WTC11 (cell line): Measurements from ENCODE around the gene TMEM212. TPM values are rescaled to one million over a fixed set of nuclear protein-coding genes. Genes with fewer than 3 reads are reported as not detected.

Experiments
- ATAC-seq: fragments of 200-7000 bp; cut with Tn5 transposase; 2 replicates; pipeline ENCODE4 v1.10.0; 2021; ENCODE audit warnings: mild to moderate bottlenecking, moderate library complexity
- CTCF ChIA-PET: fragments of 300-600 bp; sonication (Branson Sonifier 250); formaldehyde crosslinking; loops from one replicate; lab custom pipeline; 2021; ENCODE audit warnings: antibody characterized with exemption; lab: Charles Lee
- POLR2A ChIA-PET: fragments of 350-600 bp; sonication (Branson Sonifier 250); formaldehyde crosslinking; loops from one replicate; lab custom pipeline; 2021; ENCODE audit warnings: antibody characterized with exemption; lab: Charles Lee
- DNase-seq: peaks from one replicate; pipeline ENCODE4 v3.0.0; 2021; ENCODE audit warnings: low spot score
- H3K27ac Mint-ChIP-seq: 2 replicates; pipeline ENCODE4 v1.8.0; 2021; ENCODE audit warnings: mixed read lengths
- H3K27me3 Mint-ChIP-seq: 2 replicates; pipeline ENCODE4 v1.8.0; 2021; ENCODE audit warnings: low read depth, mild to moderate bottlenecking, moderate library complexity, mixed read lengths
- H3K36me3 Mint-ChIP-seq: 2 replicates; pipeline ENCODE4 v1.8.0; 2021; ENCODE audit warnings: mixed read lengths
- H3K4me1 Mint-ChIP-seq: 2 replicates; pipeline ENCODE4 v1.8.0; 2022; ENCODE audit warnings: mixed read lengths
- H3K4me3 Mint-ChIP-seq: 2 replicates; pipeline ENCODE4 v1.8.0; 2021; ENCODE audit warnings: mild to moderate bottlenecking, moderate library complexity, mixed read lengths
- H3K9me3 Mint-ChIP-seq: 2 replicates; pipeline ENCODE4 v1.8.0; 2021; ENCODE audit warnings: mixed read lengths
- ATF1 ChIP-seq: sonication (generic); formaldehyde crosslinking; IDR thresholded peaks from 2 replicates; pipeline ENCODE4 v1.8.1; 2023; ENCODE audit warnings: mild to moderate bottlenecking, moderate library complexity, missing genetic modification reagents
- CREB1 ChIP-seq: sonication (generic); formaldehyde crosslinking; IDR thresholded peaks from 2 replicates; pipeline ENCODE4 v1.8.0; 2023; ENCODE audit warnings: mild to moderate bottlenecking, missing genetic modification reagents
- GABPB1 ChIP-seq: sonication (generic); formaldehyde crosslinking; IDR thresholded peaks from 2 replicates; pipeline ENCODE4 v1.8.1; 2023; ENCODE audit warnings: mild to moderate bottlenecking, missing genetic modification reagents
- TEAD1 ChIP-seq: sonication (generic); formaldehyde crosslinking; IDR thresholded peaks from 2 replicates; pipeline ENCODE4 v1.8.0; 2022; ENCODE audit warnings: mild to moderate bottlenecking, missing genetic modification reagents
- TEAD4 ChIP-seq: sonication (generic); formaldehyde crosslinking; IDR thresholded peaks from 2 replicates; pipeline ENCODE4 v1.8.0; 2022; ENCODE audit warnings: mild to moderate bottlenecking, missing genetic modification reagents
- ZNF121 ChIP-seq: sonication (generic); formaldehyde crosslinking; IDR thresholded peaks from 2 replicates; pipeline ENCODE4 v1.8.0; 2023; ENCODE audit warnings: missing genetic modification reagents
- total RNA-seq: library from RNA; stranded (reverse); gene quantifications from 3 replicates; pipeline ENCODE4 v1.2.3, GENCODE V29; 2021
- TF ChIP-seq, protein P1 (sequence below): sonication (generic); formaldehyde crosslinking; IDR thresholded peaks from 2 replicates; pipeline ENCODE4 v1.8.0; 2023; ENCODE audit warnings: missing genetic modification reagents, mild to moderate bottlenecking, borderline replicate concordance
- TF ChIP-seq, protein P2 (sequence below): fragments of 250-450 bp; sonication (Bioruptor Pico); IDR thresholded peaks from 2 replicates; pipeline ENCODE4 v1.9.0; 2021; ENCODE audit warnings: mild to moderate bottlenecking, borderline replicate concordance
- TF ChIP-seq, protein P3 (sequence below): sonication (generic); formaldehyde crosslinking; IDR thresholded peaks from 2 replicates; pipeline ENCODE4 v1.8.0; 2022; ENCODE audit warnings: mild to moderate bottlenecking, missing genetic modification reagents
- TF ChIP-seq, protein P4 (sequence below): sonication (generic); formaldehyde crosslinking; IDR thresholded peaks from 2 replicates; pipeline ENCODE4 v1.8.1; 2022; ENCODE audit warnings: mild to moderate bottlenecking, missing genetic modification reagents, moderate library complexity, borderline replicate concordance
- TF ChIP-seq, protein P5 (sequence below): sonication (generic); formaldehyde crosslinking; IDR thresholded peaks from 2 replicates; pipeline ENCODE4 v1.8.1; 2022; ENCODE audit warnings: mild to moderate bottlenecking, moderate library complexity, missing genetic modification reagents
- TF ChIP-seq, protein P6 (sequence below): sonication (generic); formaldehyde crosslinking; conservative IDR thresholded peaks from 2 replicates; pipeline ENCODE4 v1.8.1; 2022; ENCODE audit warnings: mild to moderate bottlenecking, missing genetic modification reagents
- TF ChIP-seq, protein P7 (sequence below): sonication (generic); formaldehyde crosslinking; IDR thresholded peaks from 2 replicates; pipeline ENCODE4 v1.8.1; 2023; ENCODE audit warnings: mild to moderate bottlenecking, missing genetic modification reagents, moderate library complexity

The TMEM212 gene
- total RNA-seq, 1 experiment from 2014 or later = not detected

DNA sequence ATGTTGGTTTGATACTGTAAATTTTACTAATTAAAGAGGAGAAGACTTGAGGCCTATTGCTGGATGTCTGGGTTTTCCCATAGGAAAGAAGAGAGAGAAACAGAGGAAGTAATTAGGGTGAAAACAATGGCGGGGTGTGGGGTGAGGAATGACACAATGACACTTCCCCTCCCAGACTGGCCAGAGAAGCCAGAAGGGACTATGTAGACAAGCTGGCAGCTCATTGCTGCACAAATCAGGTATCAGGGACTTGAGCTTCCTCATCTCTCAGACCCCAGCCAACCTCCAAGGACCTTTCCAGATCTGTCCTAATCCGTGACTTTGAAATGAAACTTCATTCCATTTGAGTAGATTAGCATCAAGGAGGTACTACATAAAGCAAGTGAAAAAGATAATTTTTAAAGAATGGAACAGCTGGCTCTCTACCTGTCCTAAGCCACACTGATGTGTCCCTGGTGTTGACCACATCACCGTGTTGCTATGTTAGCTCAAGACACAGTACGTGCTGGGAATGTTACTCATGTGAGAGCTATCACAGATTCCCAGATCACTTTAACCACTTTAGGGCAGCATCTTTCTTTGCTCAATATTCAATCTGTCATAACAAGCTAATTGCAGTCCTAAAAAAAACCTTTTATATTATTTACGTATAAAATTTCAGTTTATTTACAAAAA, 22.2 kb downstream of the TMEM212 start:
- H3K27ac Mint-ChIP-seq = no peak overlapping the region
- no peak for ATAC-seq
- TF ChIP-seq, protein P1, sequence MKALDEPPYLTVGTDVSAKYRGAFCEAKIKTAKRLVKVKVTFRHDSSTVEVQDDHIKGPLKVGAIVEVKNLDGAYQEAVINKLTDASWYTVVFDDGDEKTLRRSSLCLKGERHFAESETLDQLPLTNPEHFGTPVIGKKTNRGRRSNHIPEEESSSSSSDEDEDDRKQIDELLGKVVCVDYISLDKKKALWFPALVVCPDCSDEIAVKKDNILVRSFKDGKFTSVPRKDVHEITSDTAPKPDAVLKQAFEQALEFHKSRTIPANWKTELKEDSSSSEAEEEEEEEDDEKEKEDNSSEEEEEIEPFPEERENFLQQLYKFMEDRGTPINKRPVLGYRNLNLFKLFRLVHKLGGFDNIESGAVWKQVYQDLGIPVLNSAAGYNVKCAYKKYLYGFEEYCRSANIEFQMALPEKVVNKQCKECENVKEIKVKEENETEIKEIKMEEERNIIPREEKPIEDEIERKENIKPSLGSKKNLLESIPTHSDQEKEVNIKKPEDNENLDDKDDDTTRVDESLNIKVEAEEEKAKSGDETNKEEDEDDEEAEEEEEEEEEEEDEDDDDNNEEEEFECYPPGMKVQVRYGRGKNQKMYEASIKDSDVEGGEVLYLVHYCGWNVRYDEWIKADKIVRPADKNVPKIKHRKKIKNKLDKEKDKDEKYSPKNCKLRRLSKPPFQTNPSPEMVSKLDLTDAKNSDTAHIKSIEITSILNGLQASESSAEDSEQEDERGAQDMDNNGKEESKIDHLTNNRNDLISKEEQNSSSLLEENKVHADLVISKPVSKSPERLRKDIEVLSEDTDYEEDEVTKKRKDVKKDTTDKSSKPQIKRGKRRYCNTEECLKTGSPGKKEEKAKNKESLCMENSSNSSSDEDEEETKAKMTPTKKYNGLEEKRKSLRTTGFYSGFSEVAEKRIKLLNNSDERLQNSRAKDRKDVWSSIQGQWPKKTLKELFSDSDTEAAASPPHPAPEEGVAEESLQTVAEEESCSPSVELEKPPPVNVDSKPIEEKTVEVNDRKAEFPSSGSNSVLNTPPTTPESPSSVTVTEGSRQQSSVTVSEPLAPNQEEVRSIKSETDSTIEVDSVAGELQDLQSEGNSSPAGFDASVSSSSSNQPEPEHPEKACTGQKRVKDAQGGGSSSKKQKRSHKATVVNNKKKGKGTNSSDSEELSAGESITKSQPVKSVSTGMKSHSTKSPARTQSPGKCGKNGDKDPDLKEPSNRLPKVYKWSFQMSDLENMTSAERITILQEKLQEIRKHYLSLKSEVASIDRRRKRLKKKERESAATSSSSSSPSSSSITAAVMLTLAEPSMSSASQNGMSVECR (CRISPR knock-in tag) = no peak
- TF ChIP-seq, protein P2, sequence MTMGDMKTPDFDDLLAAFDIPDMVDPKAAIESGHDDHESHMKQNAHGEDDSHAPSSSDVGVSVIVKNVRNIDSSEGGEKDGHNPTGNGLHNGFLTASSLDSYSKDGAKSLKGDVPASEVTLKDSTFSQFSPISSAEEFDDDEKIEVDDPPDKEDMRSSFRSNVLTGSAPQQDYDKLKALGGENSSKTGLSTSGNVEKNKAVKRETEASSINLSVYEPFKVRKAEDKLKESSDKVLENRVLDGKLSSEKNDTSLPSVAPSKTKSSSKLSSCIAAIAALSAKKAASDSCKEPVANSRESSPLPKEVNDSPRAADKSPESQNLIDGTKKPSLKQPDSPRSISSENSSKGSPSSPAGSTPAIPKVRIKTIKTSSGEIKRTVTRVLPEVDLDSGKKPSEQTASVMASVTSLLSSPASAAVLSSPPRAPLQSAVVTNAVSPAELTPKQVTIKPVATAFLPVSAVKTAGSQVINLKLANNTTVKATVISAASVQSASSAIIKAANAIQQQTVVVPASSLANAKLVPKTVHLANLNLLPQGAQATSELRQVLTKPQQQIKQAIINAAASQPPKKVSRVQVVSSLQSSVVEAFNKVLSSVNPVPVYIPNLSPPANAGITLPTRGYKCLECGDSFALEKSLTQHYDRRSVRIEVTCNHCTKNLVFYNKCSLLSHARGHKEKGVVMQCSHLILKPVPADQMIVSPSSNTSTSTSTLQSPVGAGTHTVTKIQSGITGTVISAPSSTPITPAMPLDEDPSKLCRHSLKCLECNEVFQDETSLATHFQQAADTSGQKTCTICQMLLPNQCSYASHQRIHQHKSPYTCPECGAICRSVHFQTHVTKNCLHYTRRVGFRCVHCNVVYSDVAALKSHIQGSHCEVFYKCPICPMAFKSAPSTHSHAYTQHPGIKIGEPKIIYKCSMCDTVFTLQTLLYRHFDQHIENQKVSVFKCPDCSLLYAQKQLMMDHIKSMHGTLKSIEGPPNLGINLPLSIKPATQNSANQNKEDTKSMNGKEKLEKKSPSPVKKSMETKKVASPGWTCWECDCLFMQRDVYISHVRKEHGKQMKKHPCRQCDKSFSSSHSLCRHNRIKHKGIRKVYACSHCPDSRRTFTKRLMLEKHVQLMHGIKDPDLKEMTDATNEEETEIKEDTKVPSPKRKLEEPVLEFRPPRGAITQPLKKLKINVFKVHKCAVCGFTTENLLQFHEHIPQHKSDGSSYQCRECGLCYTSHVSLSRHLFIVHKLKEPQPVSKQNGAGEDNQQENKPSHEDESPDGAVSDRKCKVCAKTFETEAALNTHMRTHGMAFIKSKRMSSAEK (CRISPR knock-in tag) = no peak
- TF ChIP-seq ZNF121 (CRISPR knock-in tag) = no peak
- no peak for TF ChIP-seq TEAD4 (CRISPR knock-in tag)
- TF ChIP-seq ATF1 (CRISPR knock-in tag) = no peak
- TF ChIP-seq TEAD1 (CRISPR knock-in tag) = no peak
- no peak for TF ChIP-seq GABPB1 (CRISPR knock-in tag)
- TF ChIP-seq, protein P3, sequence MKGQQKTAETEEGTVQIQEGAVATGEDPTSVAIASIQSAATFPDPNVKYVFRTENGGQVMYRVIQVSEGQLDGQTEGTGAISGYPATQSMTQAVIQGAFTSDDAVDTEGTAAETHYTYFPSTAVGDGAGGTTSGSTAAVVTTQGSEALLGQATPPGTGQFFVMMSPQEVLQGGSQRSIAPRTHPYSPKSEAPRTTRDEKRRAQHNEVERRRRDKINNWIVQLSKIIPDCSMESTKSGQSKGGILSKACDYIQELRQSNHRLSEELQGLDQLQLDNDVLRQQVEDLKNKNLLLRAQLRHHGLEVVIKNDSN (CRISPR knock-in tag) = no peak
- TF ChIP-seq, protein P4, sequence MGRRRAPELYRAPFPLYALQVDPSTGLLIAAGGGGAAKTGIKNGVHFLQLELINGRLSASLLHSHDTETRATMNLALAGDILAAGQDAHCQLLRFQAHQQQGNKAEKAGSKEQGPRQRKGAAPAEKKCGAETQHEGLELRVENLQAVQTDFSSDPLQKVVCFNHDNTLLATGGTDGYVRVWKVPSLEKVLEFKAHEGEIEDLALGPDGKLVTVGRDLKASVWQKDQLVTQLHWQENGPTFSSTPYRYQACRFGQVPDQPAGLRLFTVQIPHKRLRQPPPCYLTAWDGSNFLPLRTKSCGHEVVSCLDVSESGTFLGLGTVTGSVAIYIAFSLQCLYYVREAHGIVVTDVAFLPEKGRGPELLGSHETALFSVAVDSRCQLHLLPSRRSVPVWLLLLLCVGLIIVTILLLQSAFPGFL (CRISPR knock-in tag) = no peak
- TF ChIP-seq CREB1 (CRISPR knock-in tag) = no peak
- TF ChIP-seq, protein P5, sequence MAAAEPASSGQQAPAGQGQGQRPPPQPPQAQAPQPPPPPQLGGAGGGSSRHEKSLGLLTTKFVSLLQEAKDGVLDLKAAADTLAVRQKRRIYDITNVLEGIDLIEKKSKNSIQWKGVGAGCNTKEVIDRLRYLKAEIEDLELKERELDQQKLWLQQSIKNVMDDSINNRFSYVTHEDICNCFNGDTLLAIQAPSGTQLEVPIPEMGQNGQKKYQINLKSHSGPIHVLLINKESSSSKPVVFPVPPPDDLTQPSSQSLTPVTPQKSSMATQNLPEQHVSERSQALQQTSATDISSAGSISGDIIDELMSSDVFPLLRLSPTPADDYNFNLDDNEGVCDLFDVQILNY (CRISPR knock-in tag) = no peak
- TF ChIP-seq, protein P6, sequence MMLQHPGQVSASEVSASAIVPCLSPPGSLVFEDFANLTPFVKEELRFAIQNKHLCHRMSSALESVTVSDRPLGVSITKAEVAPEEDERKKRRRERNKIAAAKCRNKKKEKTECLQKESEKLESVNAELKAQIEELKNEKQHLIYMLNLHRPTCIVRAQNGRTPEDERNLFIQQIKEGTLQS = no peak
- TF ChIP-seq, protein P7, sequence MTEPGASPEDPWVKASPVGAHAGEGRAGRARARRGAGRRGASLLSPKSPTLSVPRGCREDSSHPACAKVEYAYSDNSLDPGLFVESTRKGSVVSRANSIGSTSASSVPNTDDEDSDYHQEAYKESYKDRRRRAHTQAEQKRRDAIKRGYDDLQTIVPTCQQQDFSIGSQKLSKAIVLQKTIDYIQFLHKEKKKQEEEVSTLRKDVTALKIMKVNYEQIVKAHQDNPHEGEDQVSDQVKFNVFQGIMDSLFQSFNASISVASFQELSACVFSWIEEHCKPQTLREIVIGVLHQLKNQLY (CRISPR knock-in tag) = no peak

More for the DNA sequence above, 22.2 kb downstream of the TMEM212 start:
- peaks cover 12% of the 10 kb centered on the region for H3K4me1 Mint-ChIP-seq
- H3K4me3 Mint-ChIP-seq = no peak overlapping the region
- CTCF ChIA-PET = interaction anchor here (1.8 kb wide), 1 partner anchor 35 kb away, joined by 5 read pairs; no protein-coding TSS in a partner anchor
- no peaks in the 10 kb centered on the region for H3K27me3 Mint-ChIP-seq
- POLR2A ChIA-PET = no interaction called here
- H3K36me3 Mint-ChIP-seq = no peaks in the 10 kb centered on the region
- no peak for DNase-seq
- no peaks in the 10 kb centered on the region for H3K9me3 Mint-ChIP-seq
